Lower lobe of right lung (tissue), 2 donors: ENCODE data around the gene ZSCAN4. TPM values are rescaled to one million over a fixed set of nuclear protein-coding genes. Genes with fewer than 3 reads are reported as not detected.

Experiments
- ATAC-seq, 2 donors: fragments of 200-7000 bp; cut with Tn5 transposase; one replicate each; pipeline ENCODE4 v1.9.1; 2020 to 2022; ENCODE audit warnings: mild to moderate bottlenecking in 2 of 2, moderate library complexity in 2 of 2
- DNase-seq: peaks from one replicate; pipeline ENCODE4 v3.0.0-alpha.2; 2020
- H3K27ac ChIP-seq: fragments of 200-600 bp; one replicate; pipeline ENCODE4 v1.8.0; 2022
- H3K27me3 ChIP-seq: fragments of 200-600 bp; one replicate; pipeline ENCODE4 v1.8.0; 2022; ENCODE audit warnings: low read depth
- H3K36me3 ChIP-seq: fragments of 200-600 bp; one replicate; pipeline ENCODE4 v1.8.0; 2022; ENCODE audit warnings: mild to moderate bottlenecking
- H3K4me1 ChIP-seq: fragments of 200-600 bp; one replicate; pipeline ENCODE4 v1.8.0; 2022
- H3K4me3 ChIP-seq: fragments of 200-600 bp; one replicate; pipeline ENCODE4 v1.8.0; 2022; ENCODE audit warnings: mild to moderate bottlenecking
- H3K9me3 ChIP-seq: fragments of 200-600 bp; one replicate; pipeline ENCODE4 v1.8.0; 2022
- CTCF ChIP-seq: fragments of 200-600 bp; IDR thresholded peaks from one replicate; pipeline ENCODE4 v1.8.0; 2022; ENCODE audit warnings: antibody characterized with exemption, mild to moderate bottlenecking
- intact Hi-C: fragments of 100-400 bp; cut with DNase I; formaldehyde crosslinking; loops from one replicate; pipeline ENCODE4 v1.11.0; 2022
- total RNA-seq: library from RNA; stranded (reverse); fragmentation: NEBNext Ultra II Directional; extraction: Animal tissue kit (Norgen Biotek cat#: 25700); gene quantifications from one replicate; pipeline ENCODE4 v1.2.1, GENCODE V29; 2021
- donor health status: DM: no; HTN: yes; CAD: no; lungs with severe emphysema.

ZSCAN4 gene
- total RNA-seq, 1 donor from 2014 or later, result 0.24 TPM

DNA sequence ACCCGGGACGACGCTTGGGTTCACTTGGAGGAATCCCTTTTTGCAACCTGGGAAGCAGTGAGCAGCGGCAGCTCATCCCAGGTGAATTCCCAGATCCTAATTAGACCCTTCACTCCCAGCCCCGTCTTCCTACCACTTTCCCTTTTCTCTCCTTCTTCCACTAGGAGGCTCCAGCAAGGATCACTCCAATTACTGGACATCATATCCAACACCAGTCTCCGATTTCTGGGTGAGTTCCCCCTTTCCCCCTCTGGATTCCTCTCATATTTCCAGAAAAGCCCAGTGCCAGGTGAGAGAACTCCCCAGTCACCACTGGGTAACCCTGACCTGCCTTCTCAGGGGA is 17.1 kb upstream of the ZSCAN4 start:
- Histone ChIP-seq H3K27ac (no peak overlapping the region), H3K9me3 (peaks cover 10% of the 10 kb centered on the region), H3K4me3 (peak overlapping the region; percentile 2), H3K27me3 (no peaks in the 10 kb centered on the region), H3K4me1 (no peaks in the 10 kb centered on the region), H3K36me3 (no peaks in the 10 kb centered on the region)
- no peak for DNase-seq
- ATAC-seq, result no peak
- intact Hi-C loops, result no loop called here
- TF ChIP-seq CTCF, result no peak

DNA sequence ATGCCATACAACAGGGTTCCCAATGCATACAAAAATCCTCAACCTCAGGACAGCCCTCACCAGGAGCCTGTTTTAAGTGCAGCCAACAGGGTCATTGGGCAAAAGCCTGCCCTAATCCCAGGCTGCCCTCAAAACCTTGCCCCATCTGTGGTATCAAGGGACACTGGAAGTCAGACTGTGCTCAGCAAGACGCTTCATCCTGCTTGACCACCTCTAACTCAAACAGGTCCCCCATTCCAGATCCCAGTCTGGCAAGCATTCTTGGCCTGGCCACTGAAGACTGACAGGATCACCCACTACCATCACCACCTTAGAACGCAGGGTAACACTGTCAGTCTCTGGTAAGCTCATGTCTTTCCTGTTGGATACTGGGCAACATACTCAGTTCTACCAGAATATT is 15.0 kb upstream of the ZSCAN4 start:
- no peaks in the 10 kb centered on the region for H3K36me3 ChIP-seq
- H3K27me3 ChIP-seq, result no peaks in the 10 kb centered on the region
- no peaks in the 10 kb centered on the region for H3K4me1 ChIP-seq
- ATAC-seq (no peak), DNase-seq (no peak)
- no peak overlapping the region for H3K4me3 ChIP-seq
- no peak overlapping the region for H3K27ac ChIP-seq
- H3K9me3 ChIP-seq, result peaks cover 5% of the 10 kb centered on the region
- intact Hi-C loops, result no loop called here
- no peak for TF ChIP-seq CTCF

DNA sequence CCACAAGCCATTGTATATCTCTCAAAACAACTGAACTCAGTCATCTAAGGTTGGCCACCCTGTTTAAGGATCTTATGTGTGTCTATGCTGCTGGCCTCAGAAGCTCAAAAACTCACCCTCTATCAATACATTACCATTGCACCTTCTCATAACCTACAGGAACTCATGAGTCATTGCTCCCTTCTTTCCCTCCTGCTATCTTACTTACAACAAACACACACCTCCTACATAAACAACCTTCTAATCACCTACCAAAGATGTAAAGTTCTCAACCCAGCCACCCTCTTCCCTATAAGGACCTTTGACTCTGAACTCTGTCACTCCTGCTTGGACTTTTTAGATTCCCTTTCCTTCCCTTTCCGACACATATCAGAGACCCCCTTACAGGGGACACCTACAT is 13.3 kb upstream of the ZSCAN4 start:
- ATAC-seq (no peak), DNase-seq (no peak)
- no peak for TF ChIP-seq CTCF

GRCh38 chr19:57656346-57656745 is 12.4 kb upstream of the ZSCAN4 start:
- Histone ChIP-seq H3K36me3 (no peaks in the 10 kb centered on the region), H3K27ac (no peak overlapping the region), H3K4me3 (no peak overlapping the region), H3K4me1 (no peaks in the 10 kb centered on the region), H3K9me3 (peaks cover 5% of the 10 kb centered on the region), H3K27me3 (no peaks in the 10 kb centered on the region)
- intact Hi-C loops, result no loop called here
- no peak for TF ChIP-seq CTCF
- no peak for DNase-seq
- ATAC-seq, result no peak

More for the DNA sequence above, 13.3 kb upstream of the ZSCAN4 start:
- intact Hi-C loops, result no loop called here
- no peak overlapping the region for H3K27ac ChIP-seq
- no peaks in the 10 kb centered on the region for H3K4me1 ChIP-seq
- peaks cover 5% of the 10 kb centered on the region for H3K9me3 ChIP-seq
- no peak overlapping the region for H3K4me3 ChIP-seq
- no peaks in the 10 kb centered on the region for H3K27me3 ChIP-seq
- H3K36me3 ChIP-seq, result no peaks in the 10 kb centered on the region

- H3K4me1 ChIP-seq, result peaks cover 9% of the 10 kb centered on the region
- H3K36me3 ChIP-seq, result no peaks in the 10 kb centered on the region
- H3K9me3 ChIP-seq, result no peaks in the 10 kb centered on the region
- peak overlapping the region; percentile 48 for H3K4me3 ChIP-seq
- intact Hi-C loops, result no loop called here
- ATAC-seq, result peak; percentile 80 to 93
- peaks cover 27% of the 10 kb centered on the region for H3K27me3 ChIP-seq
- no peak for TF ChIP-seq CTCF
- H3K27ac ChIP-seq, result peak overlapping the region; percentile 1
- peak; percentile 50 for DNase-seq
These were observed 4.2 kb upstream of the ZSCAN4 start for GRCh38 chr19:57664269-57665127.
